Activated CD8-positive, alpha-beta memory T cell treated with anti-CD3 and anti-CD28 coated beads for 48 hours (primary cell): Measurements from ENCODE around the gene ABCB9.
"Not testable (repeated sequence)": the region's sequence is repeated elsewhere in the genome, so short reads cannot be mapped to it uniquely, and the experiment has no call there.

ENCODE experiments used
- DNase-seq, 3 experiments: peaks; one replicate each; pipeline ENCODE4 v3.0.0-alpha.2; 2020; ENCODE audit warnings: low read depth in 2 of 3, low spot score in 2 of 3

The ABCB9 gene

DNA sequence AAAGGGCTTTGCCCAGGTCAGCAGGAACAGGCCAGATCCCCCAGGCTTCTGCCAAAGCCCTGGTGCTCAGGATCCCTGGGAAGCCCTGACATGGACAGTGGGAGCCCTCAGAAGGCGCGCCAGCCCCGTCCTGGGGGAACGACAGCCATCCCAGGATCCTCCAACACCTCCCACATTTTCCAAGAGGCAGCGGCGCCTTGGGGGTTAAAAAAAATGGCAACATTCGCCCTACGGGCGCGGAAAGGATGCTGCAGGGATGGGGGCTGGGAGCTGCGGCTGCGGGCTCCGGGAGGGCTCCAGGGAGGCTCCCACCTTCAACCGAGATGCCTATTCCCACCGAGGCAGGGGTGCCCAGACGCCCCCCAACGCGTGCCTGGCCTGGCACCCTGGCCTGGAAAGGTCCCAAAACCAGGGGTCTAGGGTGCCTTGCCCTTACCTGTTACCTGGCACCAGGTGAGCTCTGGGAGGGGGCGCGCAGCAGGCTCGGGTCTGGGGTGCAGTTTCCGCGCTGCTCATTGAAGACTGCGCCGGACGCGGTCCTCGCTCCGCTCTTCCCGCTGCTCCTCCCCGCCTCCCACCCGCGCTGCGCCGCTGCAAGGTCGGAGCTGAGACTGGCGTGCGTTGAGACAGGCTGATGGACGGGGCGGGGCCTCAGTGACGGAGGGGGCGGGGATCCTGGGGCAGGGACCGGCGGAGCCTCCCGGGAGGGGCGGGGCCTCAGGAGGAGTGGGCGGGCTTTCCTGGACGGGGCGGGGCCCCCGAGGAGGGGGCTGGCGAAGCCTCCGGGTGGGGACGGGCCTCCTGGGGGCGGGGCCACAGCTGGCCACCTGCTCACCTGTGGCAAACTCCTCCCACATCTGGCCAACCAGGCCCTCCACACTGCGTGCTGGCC is at the start of gene ABCB9:
ABCB9 (minus strand) TSS at position 613 of the 892 bp plus-strand sequence. CDS start 6,228 bp downstream, outside the sequence.
- peak; percentile 85 to 92 (median 91) for DNase-seq

DNA sequence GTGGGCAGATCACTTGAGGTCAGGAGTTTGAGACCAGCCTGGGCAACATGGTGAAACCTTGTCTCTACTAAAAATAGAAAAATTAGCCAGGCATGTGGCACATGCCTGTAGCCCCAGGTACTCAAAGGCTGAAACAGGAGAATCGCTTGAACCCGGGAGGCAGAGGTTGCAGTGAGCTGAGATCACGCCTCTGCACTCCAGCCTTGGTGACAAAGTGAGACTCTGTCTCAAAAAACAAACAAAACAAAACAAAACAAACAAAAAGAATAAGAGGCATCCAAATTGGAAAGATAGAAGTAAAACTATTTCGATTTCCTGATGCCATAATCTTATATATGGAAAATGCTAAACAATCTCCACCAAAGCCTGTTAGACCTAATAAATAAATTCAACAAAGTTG is 48.2 kb upstream of the ABCB9 start:
- DNase-seq, result not testable (repeated sequence)

DNA sequence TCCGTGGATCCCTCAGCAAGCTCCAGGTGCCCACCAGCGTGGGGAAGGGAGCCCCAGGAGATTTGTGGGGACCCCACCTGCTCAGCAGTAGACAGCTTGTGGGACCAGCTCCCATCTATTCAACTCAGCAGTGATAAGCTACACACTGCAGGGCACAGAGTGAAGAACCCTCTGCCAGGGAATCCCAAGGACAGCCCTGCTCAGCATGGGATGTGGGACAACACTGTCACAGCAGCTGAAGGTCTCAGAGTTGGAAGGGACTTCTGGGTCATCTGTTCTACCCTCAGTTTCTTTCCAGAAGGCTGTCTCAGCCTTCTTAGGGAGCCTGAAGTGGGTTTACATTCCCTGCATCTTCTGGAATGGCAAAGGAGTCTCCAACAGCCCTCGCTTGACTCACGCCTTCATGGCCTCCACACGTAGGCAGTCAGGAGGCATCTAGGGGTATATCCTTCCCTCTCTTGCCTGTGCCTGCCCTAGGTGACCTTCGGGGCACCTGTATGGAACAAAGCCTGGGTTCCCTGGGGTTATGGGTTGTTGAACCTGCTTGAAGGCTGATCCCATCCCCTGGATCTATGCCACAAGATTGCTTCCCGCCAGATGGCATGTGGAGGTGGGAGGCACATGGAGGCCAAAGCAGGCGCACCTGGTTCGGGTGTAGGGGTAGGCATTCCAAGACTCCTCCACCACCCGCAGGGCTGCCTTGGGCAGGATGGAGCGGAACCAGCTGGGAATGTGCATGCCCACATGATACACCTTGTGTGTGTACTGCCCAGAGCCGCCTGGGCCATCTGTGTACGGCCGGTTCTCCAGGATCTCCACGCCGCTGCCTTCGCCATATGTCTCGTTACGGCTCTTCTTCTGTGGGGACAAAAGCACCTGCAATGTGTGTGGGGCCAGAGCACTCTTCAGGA is 47.2 kb upstream of the ABCB9 start:
- no peak for DNase-seq

DNA sequence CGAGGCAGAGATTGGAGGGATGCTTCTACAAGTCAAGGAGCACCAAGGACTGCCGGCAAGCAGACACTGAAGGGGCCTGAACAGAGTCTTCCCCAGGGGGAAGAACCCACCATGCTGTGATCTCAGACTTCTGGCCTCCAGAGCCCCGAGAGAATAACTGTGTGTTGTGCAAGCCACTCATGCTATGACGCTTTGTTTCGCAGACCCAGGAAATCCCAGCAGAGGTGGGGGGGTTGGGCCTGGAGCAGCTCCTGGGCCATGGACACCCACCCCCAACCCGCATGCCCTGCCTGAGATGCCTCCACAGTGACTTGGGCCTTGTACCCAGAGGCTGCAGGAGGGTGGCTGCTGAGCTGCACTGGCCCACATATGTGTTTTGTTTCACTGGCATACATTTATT is 45.4 kb upstream of the ABCB9 start:
- no peak for DNase-seq

DNA sequence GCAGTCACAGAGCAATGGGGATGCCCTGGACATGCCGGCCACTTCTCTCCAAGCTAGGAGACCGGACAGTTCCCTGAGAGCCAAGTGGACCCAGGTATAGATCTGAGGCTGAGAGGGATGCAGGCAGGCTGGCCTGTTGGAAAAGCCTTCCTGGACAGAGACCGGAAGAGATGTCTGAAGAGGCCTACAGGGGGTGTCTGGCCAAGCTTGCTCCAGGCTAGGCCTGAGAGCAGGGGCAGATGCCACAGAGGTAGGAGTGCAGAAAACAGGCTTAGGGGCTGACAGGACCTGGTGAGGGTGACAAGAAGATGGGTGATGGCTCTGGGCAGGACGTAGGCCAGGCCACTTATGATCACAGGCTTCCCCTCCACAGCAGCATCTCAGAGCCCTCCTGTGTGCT is 44.4 kb upstream of the ABCB9 start:
- no peak for DNase-seq

DNA sequence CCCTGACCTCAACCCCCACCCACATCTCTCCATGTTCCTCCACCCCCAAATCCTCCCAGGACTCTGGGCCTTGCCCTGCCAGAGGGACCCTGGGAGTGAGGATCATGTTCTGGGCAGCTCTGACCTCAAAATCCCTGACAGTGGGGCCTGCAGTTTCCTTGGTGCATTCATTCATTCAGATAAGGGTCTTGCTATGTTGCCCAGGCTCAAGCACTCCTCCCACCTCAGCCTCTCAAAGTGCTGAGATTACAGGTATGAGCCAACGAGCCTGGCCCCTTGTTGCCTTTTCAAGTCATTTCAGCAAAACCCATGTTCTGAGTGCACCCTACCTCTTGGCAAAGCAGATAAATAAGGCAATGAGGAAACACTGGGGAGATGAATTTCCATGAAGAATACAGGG is 43.8 kb upstream of the ABCB9 start:
- no peak for DNase-seq

DNA sequence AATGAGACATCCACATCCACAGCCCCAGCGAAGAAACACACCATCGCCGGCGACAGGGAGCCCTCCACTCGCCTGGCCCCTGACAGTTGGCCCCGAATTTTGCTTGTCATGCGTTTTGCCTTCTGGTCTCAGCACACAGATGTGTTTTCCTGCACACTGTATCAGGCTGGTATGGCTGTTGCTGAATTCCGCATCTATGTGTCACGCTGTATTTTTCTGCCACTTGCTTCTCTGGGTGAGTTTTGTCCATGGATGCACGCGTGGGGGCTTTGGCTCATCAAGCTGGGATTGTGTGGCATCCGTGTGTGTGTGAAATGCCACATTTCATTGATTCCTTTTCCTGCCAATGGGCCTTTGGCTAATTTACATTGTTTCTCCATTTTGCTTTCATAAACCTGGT is 40.7 kb upstream of the ABCB9 start:
- DNase-seq, result no peak

DNA sequence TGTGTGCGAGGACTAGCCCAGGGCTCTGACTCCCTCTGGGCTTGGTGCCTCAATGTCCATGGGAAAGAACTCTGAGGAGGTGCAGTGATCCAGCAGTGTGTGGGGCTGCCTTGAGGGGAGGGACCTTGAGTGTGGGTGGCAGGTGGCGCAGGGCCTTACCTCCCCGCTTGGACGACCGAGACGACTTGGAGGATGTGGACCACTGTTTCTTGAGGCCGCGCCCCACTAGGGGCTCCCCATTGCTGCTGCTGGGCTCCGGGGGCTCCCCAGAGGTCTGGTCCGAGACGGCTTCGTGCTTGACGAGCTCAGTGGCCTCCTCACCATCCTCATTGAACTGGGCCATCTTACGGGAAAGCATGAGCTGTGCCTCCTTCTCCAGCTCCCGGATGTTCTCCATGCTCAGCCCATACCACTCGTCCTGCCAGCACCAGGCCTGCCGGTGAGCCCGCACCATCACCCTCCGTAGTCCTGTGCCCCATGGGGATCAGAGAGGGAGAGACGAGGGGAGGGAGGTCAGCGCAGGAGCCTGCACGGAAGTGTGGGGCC is 38.9 kb upstream of the ABCB9 start:
- no peak for DNase-seq

DNA sequence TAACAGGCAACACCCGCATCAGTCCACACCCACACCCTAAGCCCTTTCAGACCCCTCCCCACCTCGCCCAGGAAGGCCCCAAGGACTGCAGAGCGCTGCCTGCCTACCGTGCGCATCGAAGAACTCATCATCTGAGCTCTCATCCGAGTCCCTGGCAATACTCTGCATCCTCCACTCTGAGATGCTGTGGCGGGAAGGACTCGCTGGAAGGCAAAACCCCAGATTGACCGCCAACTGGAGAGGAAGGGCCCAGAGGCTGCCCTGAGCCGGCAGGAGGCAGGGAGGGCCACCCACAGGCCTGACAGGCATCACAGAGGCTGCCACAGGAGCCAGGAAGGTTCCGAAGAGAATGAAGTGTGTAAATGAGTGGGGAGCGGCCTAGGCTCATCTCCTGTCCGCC is 38.0 kb upstream of the ABCB9 start:
- DNase-seq, result no peak

DNA sequence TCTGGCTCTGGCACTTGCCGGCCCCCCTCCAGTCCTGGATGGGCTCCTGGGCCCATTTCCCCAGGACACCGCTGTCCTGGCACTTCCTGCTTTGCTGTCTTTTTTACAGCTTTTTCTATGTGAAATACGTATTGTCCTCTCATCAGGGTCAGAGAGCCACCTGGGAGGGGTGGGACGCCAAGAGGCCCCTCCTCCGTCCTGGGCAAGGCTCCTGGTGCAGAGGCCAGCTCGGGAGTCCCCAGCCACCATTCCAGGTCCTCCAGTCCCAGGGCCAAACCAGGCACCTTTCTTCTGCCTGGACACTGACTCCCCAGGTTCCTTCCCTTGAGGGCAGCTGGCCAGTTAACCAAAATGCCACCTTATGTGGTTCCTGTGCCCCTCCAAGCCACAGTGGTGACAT is 37.0 kb upstream of the ABCB9 start:
- no peak for DNase-seq

DNA sequence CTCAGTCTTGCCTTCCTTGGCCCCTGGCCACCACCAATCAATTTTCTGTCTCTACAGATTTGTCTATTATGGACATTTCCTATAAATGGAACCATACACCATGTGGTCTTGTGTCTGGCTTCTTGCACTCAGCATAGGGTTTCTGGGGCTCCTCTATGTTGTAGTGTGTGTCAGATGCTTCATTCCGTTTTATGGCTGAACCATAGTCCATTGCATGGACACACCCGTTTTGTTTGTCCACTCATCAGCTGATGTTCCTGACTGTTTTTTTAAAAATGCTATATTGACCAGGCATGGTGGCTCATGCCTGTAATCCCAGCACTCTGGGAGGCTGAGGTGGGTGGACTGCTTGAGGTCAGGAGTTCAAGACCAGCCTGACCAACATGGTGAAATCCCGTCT is 35.2 kb upstream of the ABCB9 start:
- no peak for DNase-seq

DNA sequence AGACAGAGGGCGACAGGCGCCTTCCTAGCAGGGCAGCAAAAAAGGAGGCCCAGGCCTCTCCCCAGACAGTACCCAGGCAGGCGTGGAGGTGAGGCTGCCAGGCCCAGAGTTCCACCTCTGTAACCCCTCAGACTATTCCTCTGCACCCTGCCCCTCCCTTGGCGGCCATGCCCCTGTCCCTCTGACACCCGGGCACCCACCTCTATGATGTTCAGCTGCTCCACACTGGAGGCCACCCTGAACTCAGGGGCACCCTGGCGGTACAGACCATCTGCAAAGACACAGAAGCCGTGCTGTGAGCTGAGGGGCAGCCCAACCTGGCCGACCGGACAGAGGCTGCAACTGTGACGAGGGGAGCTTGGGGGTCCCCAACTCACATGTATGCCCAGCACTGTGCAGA is 34.3 kb upstream of the ABCB9 start:
- DNase-seq, result no peak

DNA sequence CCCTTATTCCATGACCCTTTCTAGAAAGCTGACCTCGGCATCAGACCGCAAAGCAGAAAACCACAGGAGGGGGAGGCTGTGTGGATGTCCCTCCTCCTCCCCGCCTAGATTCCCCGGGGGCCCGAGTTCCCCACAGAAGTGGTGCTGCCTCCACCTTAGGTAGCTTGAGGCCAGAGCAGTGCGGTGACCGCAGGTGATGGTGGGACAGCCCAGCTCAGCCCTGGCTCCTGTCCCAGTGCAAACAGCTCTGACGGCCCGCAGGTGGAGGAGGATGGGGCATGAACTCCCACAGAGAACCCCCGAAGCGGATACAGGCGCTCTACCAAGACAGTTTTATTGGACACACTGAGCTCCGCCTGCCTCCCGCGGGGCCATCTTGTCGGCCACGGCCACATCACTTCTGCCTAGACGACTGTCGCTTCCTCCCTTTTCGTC is 33.7 kb upstream of the ABCB9 start:
- no peak for DNase-seq

DNA sequence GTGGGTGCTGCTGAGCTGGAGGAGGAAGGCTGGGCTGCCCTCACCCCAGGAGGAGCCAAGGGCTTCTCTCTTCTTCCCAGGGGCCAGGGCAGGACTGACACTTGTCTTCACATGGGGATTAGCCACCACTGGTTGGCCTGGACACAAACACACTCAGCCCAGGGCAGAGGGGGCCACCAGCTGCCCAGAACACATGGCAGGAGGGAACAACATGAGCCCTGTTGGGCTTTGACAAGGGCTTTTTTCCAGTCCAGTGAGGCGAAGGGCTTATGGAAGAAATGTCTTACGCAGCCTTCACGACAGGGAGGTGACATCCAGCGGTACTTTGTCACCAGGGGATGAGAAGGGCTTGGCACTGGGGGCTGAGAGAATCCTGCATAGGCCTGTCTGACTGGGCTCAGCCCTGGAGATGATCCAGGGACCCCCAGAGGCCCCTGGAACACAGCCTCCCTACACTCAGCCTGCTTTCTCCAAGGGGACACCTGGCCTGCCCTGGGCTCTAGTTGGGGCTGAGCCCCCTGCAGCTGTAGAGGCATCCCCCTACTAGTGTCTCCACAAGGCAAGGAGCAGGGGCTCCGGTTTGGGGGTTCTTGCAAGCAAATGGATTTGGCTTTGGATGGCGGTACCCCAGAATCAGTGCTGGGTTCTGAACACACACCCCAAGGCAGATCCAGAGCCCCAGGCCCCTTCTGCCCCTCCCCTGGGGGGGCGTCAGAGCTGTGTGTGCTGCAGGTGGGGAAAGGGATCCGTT is 33.1 kb upstream of the ABCB9 start:
- DNase-seq, result no peak

DNA sequence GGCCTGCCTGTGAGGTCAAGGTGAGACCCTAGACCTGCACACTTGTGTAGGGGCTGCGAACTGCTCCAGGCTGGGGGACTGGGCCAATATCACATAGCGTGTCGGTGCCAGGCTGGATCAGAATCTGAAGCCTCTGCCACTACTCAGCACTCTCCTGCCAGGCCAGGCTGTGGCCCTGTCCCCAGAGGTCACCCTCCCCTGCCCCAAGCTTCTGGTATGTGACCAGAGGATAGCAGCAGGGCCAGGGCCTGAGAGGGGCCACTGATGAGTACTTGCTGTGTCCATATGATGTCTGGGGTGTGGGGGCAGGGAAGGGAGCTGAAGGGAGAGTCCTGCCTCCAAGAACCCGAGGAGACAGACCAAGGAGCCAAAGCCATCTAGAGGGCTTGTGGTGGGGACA is 32.1 kb upstream of the ABCB9 start:
- DNase-seq, result no peak

DNA sequence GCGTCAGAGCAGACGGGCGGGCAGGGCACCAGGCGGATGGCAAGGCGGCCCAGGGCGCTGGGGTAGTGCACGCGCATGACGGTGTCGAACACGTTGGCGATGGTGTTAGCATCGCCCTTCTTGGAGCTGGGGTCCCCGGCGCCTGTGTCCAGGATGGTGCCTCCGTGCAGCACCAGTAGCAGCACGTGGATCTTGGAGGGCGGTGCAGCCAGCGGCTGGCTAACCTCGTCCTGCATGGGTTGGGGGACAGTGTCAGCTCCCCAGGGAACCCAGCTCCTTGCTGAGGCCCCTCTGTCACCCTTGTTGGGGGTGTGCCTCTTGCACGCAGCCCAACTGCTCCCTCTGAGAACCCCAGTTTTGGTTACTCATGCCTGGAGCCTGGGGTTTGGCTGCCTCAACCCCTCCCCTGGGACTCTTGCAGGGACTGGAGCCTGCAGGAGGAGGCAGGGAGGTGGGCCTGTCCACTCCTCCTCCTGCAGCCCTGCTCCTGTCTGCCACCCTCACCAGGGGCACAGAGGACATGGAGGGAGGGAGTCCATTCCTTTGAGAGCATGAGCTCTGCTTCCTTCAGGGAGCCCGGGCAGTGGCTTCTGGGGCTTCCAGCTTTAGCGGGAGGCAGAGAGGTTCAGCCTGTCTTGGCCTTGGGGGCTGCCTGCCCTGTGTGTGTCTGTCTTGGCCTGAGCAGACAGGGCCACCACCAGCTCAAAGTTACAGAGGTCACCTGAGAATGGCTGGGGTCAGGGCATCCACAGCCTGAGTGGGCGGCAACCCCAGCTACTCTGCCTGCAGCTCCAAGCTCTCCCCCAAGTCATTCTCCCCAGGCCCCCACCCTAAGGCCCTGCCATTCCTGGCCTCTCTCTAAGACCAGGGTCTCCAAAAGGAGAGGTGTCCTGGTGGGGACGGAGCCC is 31.3 kb upstream of the ABCB9 start:
- no peak for DNase-seq

DNA sequence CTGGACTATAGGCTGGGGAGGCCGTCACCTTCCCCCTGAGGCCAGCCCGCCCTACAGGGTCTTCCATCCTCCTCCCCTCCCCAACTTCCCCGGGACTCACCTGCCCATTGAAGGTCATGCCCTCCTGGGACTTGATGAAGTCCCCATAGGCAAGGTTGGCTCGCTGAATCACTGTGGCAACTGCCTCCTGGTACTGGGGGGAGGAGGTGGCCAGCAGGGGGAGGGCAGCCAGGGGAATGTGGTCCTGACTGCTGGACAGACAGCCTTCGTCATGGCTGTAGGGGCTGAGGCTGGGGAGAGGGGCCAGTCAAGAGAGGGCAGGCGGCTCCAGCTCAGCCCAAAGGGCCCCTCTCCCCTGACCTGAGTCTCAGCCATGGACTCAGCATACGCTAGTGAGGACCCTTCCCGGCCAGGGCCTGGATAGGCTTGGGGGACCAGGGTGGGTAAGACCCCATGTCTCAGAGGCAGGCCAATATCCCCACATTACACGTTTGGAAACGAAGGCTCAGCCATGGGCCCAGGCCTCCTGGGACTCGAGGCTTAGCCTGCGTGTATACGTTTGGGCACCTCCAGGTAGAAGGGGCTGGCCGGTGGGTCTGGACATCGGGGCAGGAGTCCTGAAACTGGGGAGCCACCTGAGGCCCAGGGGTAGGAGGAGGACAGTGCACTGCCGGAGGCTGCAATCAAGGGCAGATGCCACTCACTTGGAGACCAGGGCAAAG is 30.5 kb upstream of the ABCB9 start:
- DNase-seq, result no peak

DNA sequence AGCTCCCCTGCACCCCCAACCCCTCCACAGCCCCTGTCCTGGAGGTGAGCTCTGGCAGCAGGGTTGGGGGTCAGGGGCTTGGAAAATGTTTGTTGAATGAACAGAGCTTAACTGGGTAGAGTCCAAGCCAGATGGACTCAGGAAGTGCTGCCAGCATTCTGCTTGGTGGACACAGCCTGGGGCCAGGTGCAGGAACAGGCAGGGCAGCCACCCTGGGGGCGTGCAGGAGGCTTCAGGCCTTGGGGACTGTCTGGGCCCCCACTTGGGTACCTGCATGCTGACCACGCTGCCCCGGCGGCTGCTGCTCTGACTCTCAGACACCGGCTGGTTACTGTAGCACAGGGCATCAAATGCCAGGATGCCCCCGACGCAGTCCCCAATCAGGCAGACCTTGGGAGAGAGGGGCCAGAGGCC is 29.9 kb upstream of the ABCB9 start:
- no peak for DNase-seq

DNA sequence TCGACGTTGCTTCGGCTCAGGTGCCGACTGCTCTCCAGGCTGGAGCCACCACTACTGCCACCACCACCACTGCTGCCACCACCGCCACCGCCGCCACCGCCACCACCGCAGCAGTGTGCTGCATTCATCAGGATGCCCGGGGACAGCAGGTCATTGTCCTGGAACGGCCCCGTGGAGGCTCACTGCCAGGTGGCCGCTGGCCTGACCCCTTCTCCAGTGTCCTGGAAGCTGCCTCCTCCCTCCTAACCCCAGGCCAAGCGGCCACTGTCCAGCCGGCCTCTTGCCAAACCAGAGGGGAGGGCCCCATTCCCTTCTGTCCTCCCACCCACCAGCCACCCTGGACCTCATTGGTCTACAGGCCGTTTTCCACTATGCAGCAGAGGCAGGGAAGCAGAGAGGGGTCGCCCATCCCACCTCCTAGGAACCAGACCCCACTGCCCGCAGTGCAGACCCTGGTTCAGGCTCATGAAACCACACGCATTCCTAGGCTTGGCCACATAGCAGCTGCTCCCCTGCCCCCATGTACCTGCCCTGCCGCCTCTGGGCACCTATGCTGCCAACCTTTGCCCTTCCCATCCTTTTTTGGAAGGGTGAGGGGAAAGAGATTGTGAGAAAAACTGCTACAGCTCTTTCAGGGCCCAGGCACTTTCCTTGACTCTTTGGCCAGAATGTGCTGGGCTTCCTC is 29.4 kb upstream of the ABCB9 start:
- no peak for DNase-seq
